GM12872 (cell line): ENCODE measurements around the gene HYI.

ENCODE experiments used
- CTCF ChIP-seq: IDR thresholded peaks from 3 replicates; pipeline ENCODE4 v1.5.1; 2011; ENCODE audit warnings: low read depth, mild to moderate bottlenecking, low read length, moderate library complexity; ENCODE audit not compliant: insufficient read depth

The HYI gene

GRCh38 chr1:43484367-43484766 lies 30.6 kb upstream of the HYI start:
- TF ChIP-seq CTCF: no peak

GRCh38 chr1:43482215-43482614 lies 28.5 kb upstream of the HYI start:
- TF ChIP-seq CTCF: no peak

- TF ChIP-seq CTCF: no peak
Observed at GRCh38 chr1:43481491-43481890, 27.8 kb upstream of the HYI start.

GRCh38 chr1:43479414-43479813 lies 25.7 kb upstream of the HYI start:
- no peak for TF ChIP-seq CTCF

GRCh38 chr1:43477716-43478115 lies 24.0 kb upstream of the HYI start:
- TF ChIP-seq CTCF: no peak

- TF ChIP-seq CTCF: no peak
Observed at GRCh38 chr1:43473463-43473862, 19.7 kb upstream of the HYI start.

- TF ChIP-seq CTCF: no peak
Observed at GRCh38 chr1:43472087-43472462, 18.3 kb upstream of the HYI start.

- TF ChIP-seq CTCF: no peak
Observed at GRCh38 chr1:43469932-43470331, 16.2 kb upstream of the HYI start.
